GOT3 (cell line): ENCODE measurements around the gene KCNC1.

Experiments used
- DNase-seq: peaks from one replicate; lab custom pipeline; 2025; ENCODE audit warnings: mixed read lengths; lab: John Stamatoyannopoulos, UW

The KCNC1 gene

DNA sequence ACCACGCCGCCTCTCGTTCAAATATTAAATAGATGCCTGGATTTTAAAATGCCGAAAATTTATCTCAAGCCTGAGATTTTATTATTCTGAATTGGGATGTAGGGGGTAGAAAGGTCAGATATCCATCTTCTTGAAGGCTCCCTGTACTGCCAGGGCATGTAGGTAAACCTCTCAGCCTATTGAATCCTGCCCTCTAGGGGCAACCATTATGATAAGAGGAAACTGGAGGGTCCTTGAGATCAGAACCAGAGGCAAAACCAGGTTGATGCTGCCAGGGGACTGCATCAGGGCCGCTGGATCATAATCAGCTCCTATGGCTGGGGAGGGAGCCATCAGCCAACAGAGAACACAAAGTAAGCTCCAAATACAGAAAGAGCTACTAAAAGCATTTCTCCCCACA lies 92.4 kb downstream of the KCNC1 start:
- no peak for DNase-seq

DNA sequence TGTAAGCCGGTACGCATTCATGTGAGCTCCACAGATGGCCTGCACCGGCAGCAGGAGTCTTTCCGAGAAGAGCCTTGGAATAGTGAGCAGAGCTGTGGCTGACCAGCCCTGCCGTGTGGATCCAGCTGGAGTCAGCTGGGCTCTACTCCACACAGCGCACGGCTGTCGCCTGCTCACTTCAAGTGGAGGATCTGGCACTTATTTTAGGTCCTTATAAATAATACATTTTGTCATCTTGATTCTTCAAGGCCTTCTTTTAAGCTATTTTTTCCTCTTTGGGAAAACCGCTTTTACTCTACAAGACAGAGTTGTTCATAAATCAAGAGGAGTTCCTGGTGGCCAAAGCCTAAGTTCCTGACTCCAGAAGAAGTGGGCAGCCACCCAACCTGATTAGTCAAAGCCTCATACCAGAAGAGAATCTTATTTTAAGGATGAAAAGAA lies 93.8 kb downstream of the KCNC1 start:
- no peak for DNase-seq

DNA sequence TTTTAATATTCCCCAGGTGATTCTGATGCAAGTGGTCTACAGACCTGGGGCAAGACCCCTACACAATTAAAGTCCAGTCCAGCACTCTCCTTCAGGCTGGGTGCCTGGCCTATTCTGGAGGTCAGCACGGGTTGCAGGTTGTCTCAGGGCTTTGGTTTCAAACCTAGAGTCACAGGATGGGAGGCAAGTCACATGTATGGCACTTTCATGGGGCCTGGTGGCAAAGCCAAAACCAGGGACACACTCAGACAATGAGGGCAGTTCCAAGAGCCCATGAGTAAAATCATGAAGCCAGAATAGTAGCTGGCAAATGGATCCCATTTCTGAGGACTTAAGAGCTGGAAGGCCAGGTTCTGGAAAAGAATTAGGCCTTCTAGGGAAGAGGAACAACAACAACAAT lies 96.6 kb downstream of the KCNC1 start:
- no peak for DNase-seq

DNA sequence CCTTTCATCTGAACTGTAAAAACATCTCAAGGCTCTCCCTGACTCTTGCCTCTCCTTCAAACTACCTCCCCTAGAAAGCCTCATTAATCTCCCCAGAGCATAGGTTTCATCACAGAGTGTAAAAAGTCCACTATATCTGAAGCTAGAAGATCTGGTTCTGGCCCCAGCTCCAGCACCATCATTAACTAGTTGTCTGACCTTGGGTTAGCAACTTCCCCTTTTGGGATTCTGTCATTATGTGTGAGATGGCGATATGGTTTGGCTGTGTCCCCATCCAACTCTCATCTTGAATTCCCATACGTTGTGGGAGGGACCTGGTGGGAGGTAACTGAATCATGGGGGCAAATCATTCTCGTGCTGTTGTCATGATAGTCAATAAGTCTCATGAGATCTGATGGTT lies 97.3 kb downstream of the KCNC1 start:
- no peak for DNase-seq
